NB4 (cell line): ENCODE data around the gene NOS3.
A peak's percentile ranks its signal among the peaks of the same experiment; 100 is the strongest.

Experiments used
- DNase-seq: peaks from one replicate; pipeline ENCODE4 v3.0.0; 2010; ENCODE audit warnings: low read depth
- H3K4me3 ChIP-seq: one replicate; pipeline ENCODE4 v1.5.1; 2011; ENCODE audit warnings: mild to moderate bottlenecking, low read depth, low read length, moderate library complexity
- CTCF ChIP-seq: IDR thresholded peaks from one replicate; pipeline ENCODE4 v1.5.1; 2012; ENCODE audit warnings: low read depth, low read length
- MAX ChIP-seq: IDR thresholded peaks from 2 replicates; pipeline ENCODE4 v1.6.1; 2011; ENCODE audit warnings: low read depth, low read length
- MYC ChIP-seq: IDR thresholded peaks from 2 replicates; pipeline ENCODE4 v1.6.1; 2011; ENCODE audit warnings: low read depth, low read length
- POLR2A ChIP-seq: IDR thresholded peaks from 2 replicates; pipeline ENCODE4 v1.6.1; 2011; ENCODE audit warnings: mild to moderate bottlenecking; ENCODE audit not compliant: insufficient read length; ENCODE audit errors: extremely low read depth

Gene NOS3

DNA sequence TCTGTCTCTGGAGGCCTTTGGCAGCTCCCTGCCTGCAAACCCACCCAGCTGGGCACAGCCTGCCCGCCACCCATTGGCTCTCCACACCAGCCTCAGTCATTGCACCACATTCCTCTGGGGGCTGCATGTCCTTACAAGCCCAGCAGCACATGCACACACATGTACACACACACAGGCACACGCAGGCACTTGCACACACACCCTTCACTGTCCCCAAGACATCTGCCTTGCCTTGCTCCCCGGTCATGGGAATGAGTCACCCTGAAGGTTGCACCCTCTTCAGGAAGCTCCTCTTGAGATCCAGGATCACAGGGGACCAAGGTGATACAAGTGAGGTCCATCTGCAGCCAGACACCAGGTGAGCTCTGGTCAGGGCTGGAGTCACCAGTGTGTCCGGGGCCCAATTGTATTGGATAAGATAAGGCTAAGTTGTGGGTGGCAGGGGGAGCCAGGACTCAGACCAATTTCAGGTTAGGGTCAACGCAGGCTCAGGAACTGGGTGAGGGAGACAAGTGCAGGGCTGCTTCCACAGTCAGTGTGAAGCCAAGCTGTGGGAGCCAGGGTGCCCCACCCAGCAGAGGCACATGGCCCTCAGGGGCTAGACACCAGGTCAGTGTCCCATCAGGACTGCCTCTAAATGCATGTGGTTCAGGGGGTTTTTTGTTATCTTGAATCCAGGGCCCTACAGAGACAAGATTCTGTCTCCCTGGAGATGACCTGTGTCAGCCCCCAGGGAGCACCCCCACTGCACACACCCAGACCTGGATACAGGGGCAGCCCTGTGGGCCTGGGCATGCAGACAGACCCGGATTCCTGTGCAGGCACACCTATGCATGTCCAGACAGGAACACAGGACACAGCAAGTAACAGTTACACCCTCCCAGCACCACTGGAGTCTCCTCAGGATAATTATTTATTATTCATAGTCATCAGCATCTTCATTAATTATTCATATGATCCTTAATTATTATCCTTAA lies 46.5 kb upstream of the NOS3 start:
- peak; percentile 72 for TF ChIP-seq MAX
- no peak for TF ChIP-seq POLR2A
- TF ChIP-seq MYC = peak; percentile 70
- TF ChIP-seq CTCF = no peak
- DNase-seq = peak; percentile 78
- peak overlapping the region; percentile 1 for H3K4me3 ChIP-seq

DNA sequence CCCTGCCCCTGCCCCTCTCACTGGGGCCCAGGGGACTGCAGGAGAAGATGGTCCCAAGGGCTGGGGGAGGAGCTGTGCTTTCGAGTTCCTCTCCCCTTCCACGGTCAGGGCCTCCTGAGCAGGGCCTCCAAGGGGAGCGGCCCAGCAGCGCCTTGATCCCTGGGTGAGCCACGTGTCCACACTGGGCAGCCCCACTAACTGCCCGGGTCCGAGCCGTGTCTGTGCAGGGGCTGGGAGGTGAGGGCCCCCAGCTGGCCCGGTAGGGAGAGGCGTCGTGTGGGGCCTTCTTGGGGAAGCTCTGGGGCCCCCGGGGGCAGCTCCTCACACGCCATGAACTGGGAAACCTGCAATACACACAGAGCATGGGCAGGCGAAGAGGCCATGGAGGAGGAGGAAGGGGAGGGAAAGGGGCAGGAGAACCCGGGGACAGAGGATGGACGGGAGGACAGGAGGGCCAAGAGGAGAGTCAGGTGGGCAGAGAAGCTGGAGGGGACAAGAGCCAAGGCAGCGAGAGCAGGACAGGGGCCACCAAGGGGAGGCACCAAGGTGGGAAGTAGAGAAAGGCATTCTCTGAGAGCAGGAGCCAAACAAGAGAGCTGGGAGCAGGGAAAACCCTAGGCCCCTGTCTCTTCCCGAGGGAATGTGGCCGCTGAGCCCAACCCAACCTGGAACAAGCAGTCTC lies 45.5 kb upstream of the NOS3 start:
- H3K4me3 ChIP-seq = peak overlapping the region; percentile 30
- TF ChIP-seq MYC (peak; percentile 73), MAX (peak; percentile 90), POLR2A (no peak), CTCF (no peak)

DNA sequence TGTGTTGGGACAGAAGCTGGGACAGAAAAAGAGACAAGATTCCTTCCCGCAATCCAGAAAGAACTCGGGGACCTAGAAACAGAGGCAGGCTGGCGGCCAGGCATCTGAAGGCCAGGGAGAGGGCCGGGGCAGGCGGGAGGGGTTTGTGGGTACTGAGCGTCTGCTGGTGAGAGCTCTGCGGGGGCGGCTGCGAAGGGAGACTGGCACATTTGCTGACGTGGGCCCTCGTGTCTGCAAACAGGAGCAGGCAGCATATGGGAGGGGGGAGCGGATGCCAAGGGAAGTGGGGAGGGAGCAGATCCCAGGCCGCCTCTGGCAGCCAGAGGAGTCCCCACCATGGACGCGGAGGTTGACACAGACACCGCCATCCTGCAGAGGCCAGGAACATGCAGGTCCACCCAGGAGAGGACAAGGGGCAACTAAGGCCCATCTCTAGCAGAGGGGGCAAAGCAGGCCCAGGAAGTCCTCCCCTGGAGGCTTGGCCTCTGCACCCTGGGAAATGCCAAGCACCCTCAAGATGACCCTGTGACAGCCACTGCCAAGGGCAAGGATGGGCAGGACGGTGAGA lies 44.9 kb upstream of the NOS3 start:
- no peak for TF ChIP-seq CTCF
- TF ChIP-seq MYC = 0 out of 2 replicates have a peak, but pooled peaks have one; percentile 8
- TF ChIP-seq MAX = peak; percentile 49
- TF ChIP-seq POLR2A = no peak

More for the DNA sequence above, 45.5 kb upstream of the NOS3 start:
- DNase-seq = peak; percentile 91

DNA sequence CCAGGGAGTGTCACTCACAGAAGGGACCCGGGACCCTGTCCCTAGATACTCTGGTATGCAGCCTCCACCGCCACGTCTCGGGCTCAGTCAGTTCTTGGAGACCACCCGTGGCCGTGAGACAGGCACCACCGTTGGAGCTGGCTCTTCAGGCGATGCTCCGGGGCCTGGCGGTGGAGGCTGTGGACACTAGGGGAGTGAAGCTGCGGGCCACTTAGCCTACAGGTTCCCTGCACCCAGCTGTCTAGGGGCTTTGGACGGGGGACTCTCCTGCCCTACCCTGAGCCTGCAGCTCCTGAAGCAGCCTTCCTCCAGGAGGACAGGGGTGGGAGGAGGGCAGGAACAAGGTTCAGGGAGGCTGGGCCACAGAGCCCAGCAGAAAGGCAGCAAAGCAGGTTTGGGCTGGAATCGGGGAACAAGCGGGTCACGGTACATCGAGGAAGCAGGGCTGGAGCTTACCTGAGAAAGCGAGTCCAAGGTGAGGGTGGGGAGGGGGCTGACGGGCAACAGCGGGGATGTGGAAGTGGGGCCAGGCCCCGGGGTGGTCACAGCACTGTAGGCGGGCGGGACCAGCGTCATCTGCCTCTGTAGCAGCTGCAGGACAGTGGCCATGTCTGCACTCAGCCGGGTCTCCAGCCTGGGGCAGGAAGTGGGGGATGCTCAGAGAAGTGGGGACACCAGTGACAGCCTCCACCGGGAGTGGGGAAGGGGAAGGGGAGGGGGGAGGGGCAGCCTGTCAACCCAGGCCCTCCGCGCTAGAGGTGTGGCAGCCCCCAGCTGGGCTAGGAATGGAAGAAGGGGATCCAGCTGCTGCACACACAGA lies 44.2 kb upstream of the NOS3 start:
- no peak overlapping the region for H3K4me3 ChIP-seq
- no peak for TF ChIP-seq POLR2A
- no peak for TF ChIP-seq MAX
- TF ChIP-seq MYC = no peak
- TF ChIP-seq CTCF = no peak
- no peak for DNase-seq

More for the DNA sequence above, 44.9 kb upstream of the NOS3 start:
- peak; percentile 74 for DNase-seq
- H3K4me3 ChIP-seq = no peak overlapping the region

GRCh38 chr7:150947241-150947745 lies 43.5 kb upstream of the NOS3 start:
- DNase-seq = peak; percentile 11
- TF ChIP-seq MYC = no peak
- no peak overlapping the region for H3K4me3 ChIP-seq
